Activated naive CD4-positive, alpha-beta T cell treated with Interleukin-2 at 50 U/mL for 16 hours (primary cell): ENCODE results near the gene MIER1.

ENCODE experiments used
- DNase-seq: peaks from one replicate; pipeline ENCODE4 v3.0.0-alpha.2; 2020

MIER1 gene

DNA sequence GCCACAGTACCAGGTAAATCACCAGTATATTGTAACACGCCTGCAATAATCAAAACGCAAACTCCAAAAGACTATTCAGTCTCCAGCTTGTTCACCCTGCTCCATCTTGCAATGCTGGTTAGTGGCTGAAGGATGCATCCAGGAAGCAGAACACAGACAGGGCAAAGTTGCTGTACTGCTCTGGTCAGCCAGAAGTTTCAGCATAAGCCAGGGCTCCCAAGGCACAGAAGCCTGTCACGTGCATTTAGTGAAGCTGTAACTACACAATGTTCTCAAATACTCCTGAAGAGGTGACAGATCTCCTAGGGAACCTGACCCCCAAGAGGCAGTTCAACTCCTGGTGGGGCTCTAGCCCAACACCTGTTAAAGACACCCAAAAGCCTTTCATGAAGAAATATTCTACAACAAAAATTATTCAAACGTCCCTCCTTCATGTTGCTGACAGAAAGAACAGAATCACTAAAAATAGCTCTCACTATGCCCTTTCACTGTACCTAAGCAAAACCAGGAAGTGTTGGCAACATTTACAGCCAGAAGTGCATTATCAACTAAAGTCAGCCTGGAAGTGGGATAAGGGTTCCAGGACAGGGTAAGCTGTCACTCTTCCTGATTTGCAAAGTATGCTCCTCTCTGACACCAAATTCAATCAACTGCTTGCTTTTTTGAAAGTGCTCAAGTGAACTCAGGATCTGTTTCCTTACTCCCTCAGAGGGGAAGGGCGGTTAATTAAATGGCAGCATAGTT lies 77.1 kb downstream of the MIER1 start:
- no peak for DNase-seq

DNA sequence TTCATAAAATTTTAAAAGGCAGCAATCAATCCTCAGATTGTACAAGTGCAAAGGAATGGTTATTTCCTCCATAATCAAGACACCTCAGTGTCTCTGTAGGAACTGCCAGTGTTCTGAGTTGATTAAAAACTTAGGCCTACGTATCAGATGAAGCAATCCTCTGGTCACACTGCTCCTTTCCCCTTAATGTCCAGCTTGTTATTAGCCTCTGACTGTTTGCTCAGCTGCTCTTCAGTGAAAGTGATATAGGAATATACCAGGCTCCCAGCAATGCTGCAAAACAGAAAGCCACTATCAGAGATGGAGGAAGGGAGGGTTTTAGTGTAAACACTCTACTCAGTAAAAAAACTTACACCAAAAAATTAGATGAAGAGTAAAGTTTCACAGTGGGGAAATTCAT lies 79.4 kb downstream of the MIER1 start:
- no peak for DNase-seq

DNA sequence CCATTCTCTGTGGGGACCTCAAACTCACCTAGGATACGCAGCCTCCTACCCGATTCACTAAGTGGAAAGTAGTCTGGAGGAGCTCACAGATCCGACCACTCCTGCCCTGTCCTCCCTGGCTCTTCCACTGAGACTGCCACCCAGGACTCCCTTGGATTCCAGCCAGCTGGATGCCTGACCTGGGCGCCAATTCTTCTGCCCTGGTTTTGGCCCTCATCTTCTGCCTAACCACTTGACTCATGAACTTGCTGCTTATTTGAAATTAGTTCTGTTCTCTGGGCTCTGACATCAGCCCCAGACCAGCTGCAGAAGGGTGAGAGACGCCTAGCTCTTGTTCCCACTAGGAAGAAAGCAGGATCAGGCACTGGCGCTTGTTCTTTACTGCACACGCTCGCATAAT lies 80.3 kb downstream of the MIER1 start:
- DNase-seq = no peak

DNA sequence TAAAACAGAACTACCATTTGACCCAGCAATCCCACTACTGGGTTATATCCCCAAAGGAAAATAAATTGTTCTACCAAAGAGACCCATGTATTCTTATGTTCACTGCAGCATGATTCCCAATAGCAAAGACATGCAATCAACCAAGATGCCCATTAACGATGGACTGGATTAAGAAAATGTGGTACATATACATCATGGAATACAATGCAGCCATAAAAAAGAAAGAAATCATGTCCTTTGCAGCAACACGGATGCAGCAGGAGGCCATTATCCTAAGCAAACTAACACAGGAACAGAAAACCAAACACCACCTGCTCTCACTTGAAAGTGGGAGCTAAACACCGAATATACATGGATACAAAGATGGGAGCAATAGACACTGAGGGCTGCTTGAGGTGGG lies 85.0 kb downstream of the MIER1 start:
- no peak for DNase-seq

DNA sequence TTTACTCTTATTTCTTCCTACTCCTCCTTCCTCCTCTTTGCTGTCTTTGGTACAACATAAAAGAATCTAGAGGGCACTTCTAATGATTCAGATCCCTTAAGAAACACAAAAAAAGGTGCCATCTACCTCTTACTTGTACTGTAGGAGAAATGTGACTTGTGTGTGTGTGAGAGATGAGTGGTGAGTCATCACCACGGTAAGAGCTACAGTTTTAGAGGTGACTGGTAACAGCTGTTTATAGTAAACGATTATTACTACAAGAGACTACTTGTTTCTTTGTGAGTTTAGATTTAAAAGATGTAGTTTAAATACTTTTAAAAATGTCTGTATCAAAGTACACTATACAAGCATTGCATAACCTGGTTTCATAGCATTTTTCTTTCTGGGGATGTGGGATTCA lies 88.8 kb downstream of the MIER1 start:
- no peak for DNase-seq

DNA sequence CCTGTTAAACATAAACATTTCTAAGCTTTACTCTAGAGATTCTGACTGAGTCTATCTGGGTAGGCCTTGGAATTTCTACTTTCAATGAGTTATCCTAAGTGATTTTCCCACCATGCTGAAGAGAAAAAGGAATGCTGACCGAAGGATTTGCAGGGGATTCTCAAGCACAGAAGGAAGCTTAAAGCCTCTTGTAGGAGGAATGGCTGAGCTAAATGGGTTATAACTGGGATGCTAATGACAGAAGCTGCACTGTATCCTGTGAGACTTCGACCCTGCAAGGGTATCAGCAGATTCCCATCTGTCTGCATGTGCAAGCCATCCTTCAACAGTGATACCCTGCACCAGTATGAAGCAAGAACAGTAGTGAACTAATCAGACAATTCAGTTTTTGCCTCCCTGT lies 93.8 kb downstream of the MIER1 start:
- no peak for DNase-seq

DNA sequence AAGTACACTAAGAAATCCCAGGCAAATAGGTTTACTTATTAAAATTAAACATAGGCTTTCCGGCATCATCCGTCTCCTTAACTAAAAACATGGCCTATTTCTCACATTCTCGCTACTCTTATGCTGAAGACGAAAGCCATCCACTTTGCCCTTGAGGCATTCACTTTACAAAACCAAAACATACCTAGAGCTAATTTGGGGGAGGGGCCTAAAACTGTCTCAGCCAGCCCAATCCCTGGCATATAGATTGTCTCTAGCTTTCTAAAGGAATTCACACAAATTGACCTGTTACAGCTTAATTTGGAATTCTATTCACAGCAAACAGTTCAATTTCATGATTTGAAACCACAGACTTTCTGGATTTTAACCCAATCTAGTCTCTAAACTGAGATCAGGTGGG lies 94.3 kb downstream of the MIER1 start:
- DNase-seq = no peak

DNA sequence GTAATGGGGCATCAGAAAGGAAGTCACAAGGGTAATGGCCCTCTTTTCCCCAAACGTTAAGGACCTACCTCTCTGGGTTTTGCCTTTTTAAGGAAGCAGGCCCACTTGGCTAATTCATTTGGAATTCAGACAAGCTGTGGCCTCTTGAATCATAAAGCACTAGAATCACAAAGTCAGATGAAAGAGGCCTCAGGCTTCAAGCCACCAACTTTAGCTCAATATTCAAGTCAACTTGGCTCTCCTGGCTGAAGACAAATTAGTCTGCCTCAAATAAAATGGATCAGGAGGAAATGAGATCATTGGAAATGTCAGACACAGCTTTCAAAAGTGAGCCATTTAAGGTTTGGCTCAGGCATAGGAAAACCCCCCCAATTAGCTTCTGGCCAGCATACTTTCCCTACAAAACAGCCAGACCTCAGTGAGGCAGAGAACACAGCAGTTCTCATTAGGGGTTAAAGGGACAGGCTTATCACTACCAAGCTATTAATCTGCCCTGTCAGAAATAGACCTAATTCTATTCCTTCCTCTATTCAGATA lies 94.9 kb downstream of the MIER1 start:
- no peak for DNase-seq

DNA sequence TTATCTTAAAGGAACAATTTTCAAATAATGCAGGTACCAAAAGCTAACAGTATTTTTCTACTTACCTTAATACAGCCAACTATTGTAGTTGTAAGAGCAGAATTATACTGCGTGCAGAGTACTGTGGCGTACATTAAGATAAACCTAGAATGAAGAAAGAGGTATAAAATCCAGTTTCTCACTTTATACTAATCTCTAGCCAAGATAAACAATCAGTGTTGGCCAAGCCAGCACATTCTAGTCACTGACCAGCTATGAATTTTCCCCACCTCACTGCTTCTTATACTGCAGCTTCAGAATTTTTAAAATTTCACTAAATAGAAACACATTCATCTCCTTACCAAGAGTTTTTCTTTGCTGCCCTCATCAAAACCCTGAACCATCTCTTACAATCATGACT lies 95.5 kb downstream of the MIER1 start:
- no peak for DNase-seq

DNA sequence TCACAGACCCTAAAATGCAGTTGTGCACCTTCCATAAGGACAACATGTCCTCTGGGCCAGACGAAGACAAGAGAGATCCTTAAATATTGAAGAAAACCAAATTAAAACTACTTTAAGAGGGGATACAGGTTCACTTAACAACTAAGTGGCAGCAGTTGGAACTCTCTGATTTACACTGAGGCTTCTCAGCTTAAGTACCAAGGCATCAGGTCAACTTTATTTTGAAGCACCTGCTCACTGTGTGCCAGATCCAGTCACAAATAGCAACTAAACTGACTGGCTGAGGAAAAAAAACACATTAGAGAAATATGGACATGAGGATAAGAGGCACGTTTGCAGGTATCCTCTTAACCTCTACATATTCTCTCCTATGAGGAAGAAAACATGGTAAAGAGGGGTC lies 96.0 kb downstream of the MIER1 start:
- no peak for DNase-seq

DNA sequence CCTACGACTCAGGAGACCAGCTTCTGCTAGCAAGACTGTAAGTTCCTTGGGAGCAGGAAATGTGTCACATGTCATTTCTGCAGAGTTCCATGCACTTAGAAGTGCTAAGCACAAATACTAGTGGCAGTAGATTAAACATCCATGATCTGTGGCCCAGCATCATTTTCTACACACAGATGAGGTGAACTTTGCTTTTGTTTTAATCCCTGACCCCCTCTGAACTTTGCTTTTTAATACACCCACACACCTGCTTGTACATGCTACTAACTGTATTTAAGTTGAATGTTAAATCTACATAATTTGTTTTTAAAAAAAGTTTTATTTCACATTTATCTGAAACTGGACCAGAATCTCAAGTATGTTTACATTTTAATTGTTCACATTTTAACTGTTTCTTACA lies 104.7 kb downstream of the MIER1 start:
- DNase-seq = no peak

DNA sequence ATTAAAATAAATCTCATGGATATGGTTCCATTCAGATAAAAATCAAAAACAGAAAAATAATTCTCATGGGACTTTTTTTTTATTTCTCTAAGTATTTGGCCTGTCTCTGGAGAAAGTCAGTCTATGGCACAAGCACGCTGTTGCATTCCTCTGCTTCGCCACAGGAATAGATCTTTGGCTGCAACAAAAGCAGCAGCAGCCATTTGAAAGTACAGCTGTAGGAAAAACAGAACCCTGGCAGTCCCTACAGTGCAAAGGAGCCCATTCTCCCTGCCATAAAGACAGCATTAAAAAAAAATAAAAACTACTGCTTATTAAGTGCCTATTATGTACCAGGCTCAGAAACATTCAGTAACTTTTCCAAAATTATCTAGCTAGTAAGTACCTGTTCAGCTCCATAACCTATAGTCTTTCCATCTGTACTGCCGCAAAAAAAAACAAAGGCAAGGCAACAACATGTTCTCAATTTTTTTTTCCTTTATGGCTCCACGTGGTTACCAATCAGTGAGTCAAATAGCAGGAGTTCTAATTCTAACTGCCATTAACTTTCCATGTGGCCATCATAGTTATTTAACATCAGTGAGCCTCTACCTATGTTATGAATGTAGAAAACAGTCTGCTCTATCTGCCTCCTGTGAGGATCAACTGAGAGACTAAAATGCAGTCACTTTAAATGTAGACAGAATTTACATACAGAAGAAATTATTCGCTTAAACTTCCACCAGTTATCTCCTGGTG lies 106.5 kb downstream of the MIER1 start:
- DNase-seq = no peak

DNA sequence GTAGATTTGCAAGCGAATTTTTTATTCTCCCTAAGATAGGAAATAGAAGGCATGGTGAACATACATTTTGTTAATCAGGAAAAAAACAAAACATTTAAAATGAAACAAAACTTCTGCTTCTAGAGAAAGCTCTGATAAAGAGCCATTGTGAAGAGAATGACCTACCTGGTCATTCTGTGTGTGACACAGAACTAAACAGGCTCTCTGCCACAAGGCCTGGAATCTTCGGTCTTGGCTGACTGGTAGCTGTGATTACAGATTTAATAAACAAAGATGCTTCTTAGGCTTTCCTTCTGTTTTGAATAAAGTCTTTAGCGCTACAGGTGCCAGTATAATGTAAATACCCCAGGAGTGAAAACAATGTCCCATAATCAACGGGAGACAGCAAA lies 107.1 kb downstream of the MIER1 start:
- DNase-seq = no peak
